GM21360 (cell line): ENCODE measurements around the gene IGF2BP3.
"Not testable (repeated sequence)": the region's sequence is repeated elsewhere in the genome, so short reads cannot be mapped to it uniquely, and the experiment has no call there.

Source experiments
- ATAC-seq: cut with Tn5 transposase; IDR thresholded peaks from one replicate; pipeline ENCODE4 v1.9.1; 2021; ENCODE audit warnings: mild to moderate bottlenecking, moderate library complexity; ENCODE audit not compliant: unreplicated experiment

The IGF2BP3 gene

GRCh38 chr7:23343806-23344475 lies 126.3 kb downstream of the IGF2BP3 start:
- ATAC-seq = no peak

- ATAC-seq = no peak
Observed at GRCh38 chr7:23343102-23343501, 127.2 kb downstream of the IGF2BP3 start.

GRCh38 chr7:23341846-23342598 lies 128.3 kb downstream of the IGF2BP3 start:
- no peak for ATAC-seq

- ATAC-seq = no peak
Observed at GRCh38 chr7:23338863-23339262, 131.4 kb downstream of the IGF2BP3 start.

- no peak for ATAC-seq
Observed at GRCh38 chr7:23338439-23338838, 131.9 kb downstream of the IGF2BP3 start.

- no peak for ATAC-seq
Observed at GRCh38 chr7:23337374-23337773, 132.9 kb downstream of the IGF2BP3 start.

- ATAC-seq = no peak
Observed at GRCh38 chr7:23336799-23337283, 133.4 kb downstream of the IGF2BP3 start.

GRCh38 chr7:23336086-23336485 lies 134.2 kb downstream of the IGF2BP3 start:
- ATAC-seq = no peak

GRCh38 chr7:23335621-23336020 lies 134.7 kb downstream of the IGF2BP3 start:
- ATAC-seq = no peak

- ATAC-seq = no peak
Observed at GRCh38 chr7:23335136-23335535, 135.2 kb downstream of the IGF2BP3 start.

GRCh38 chr7:23334482-23335056 lies 135.7 kb downstream of the IGF2BP3 start:
- ATAC-seq = no peak

- ATAC-seq = no peak
Observed at GRCh38 chr7:23333671-23334246, 136.5 kb downstream of the IGF2BP3 start.

- no peak for ATAC-seq
Observed at GRCh38 chr7:23332910-23333612, 137.2 kb downstream of the IGF2BP3 start.

- no peak for ATAC-seq
Observed at GRCh38 chr7:23332193-23332592, 138.1 kb downstream of the IGF2BP3 start.

GRCh38 chr7:23331132-23331531 lies 139.2 kb downstream of the IGF2BP3 start:
- ATAC-seq = no peak

- ATAC-seq = no peak
Observed at GRCh38 chr7:23315366-23315765, 154.9 kb downstream of the IGF2BP3 start.

- not testable (repeated sequence) for ATAC-seq
Observed at GRCh38 chr7:23312141-23312540, 158.2 kb downstream of the IGF2BP3 start.

GRCh38 chr7:23308754-23309153 lies 161.5 kb downstream of the IGF2BP3 start:
- ATAC-seq = no peak

GRCh38 chr7:23306936-23307521 lies 163.3 kb downstream of the IGF2BP3 start:
- ATAC-seq = no peak

- ATAC-seq = no peak
Observed at GRCh38 chr7:23299770-23300300, 170.5 kb downstream of the IGF2BP3 start.
